CD8-positive, alpha-beta memory T cell (primary cell): Measurements from ENCODE around the gene NCOA1. TPM values are rescaled to one million over a fixed set of nuclear protein-coding genes. Genes with fewer than 3 reads are reported as not detected.

ENCODE experiments used
- CTCF ChIA-PET: fragments of 350-600 bp; sonication (Branson Sonifier 250); formaldehyde crosslinking; loops from one replicate; lab custom pipeline; 2021; ENCODE audit warnings: antibody characterized with exemption; lab: Charles Lee
- POLR2A ChIA-PET: fragments of 350-600 bp; sonication (Branson Sonifier 250); formaldehyde crosslinking; loops from one replicate; lab custom pipeline; 2021; ENCODE audit warnings: antibody characterized with exemption; lab: Charles Lee
- DNase-seq, 5 donors: peaks; one replicate each; pipeline versions ENCODE4 v3.0.0 to v3.0.0-alpha.2; 2020 to 2022; ENCODE audit warnings: mixed read lengths in 1 of 5
- H3K27ac ChIP-seq: one replicate; pipeline ENCODE4 v1.7.0; 2013; ENCODE audit warnings: low read depth, mild to moderate bottlenecking, low read length, moderate library complexity
- H3K27me3 ChIP-seq: 2 replicates; pipeline ENCODE4 v1.7.0; 2013; ENCODE audit warnings: low read length, mild to moderate bottlenecking; ENCODE audit not compliant: insufficient read depth, poor library complexity, severe bottlenecking
- H3K36me3 ChIP-seq: 2 replicates; pipeline ENCODE4 v1.7.0; 2013; ENCODE audit warnings: mild to moderate bottlenecking, low read length, moderate library complexity; ENCODE audit not compliant: insufficient read depth
- H3K4me1 ChIP-seq: 2 replicates; pipeline ENCODE4 v1.7.0; 2013; ENCODE audit warnings: mild to moderate bottlenecking, low read length, moderate library complexity; ENCODE audit not compliant: insufficient read depth
- H3K4me3 ChIP-seq: 2 replicates; pipeline ENCODE4 v1.7.0; 2013; ENCODE audit warnings: mild to moderate bottlenecking, low read length
- H3K9me3 ChIP-seq: 2 replicates; pipeline ENCODE4 v1.7.0; 2013; ENCODE audit warnings: mild to moderate bottlenecking, low read length
- H3K27ac Mint-ChIP-seq, 8 donors: one replicate each; pipeline ENCODE4 v1.8.0; 2020 to 2021; ENCODE audit warnings: mixed read lengths in 8 of 8, mild to moderate bottlenecking in 6 of 8, inconsistent platforms in 3 of 8, moderate library complexity in 3 of 8
- H3K27me3 Mint-ChIP-seq, 2 donors: one replicate each; pipeline ENCODE4 v1.8.0; 2020 to 2021; ENCODE audit warnings: mixed read lengths in 2 of 2, mild to moderate bottlenecking in 1 of 2, moderate library complexity in 1 of 2
- H3K36me3 Mint-ChIP-seq, 3 donors: one replicate each; pipeline ENCODE4 v1.8.0; 2020 to 2021; ENCODE audit warnings: mixed read lengths in 3 of 3, inconsistent platforms in 1 of 3, mild to moderate bottlenecking in 1 of 3
- H3K4me1 Mint-ChIP-seq, 3 donors: one replicate each; pipeline ENCODE4 v1.8.0; 2020 to 2021; ENCODE audit warnings: mixed read lengths in 3 of 3, inconsistent platforms in 1 of 3, mild to moderate bottlenecking in 1 of 3
- H3K4me3 Mint-ChIP-seq, 7 donors: one replicate each; pipeline ENCODE4 v1.8.0; 2020 to 2021; ENCODE audit warnings: mixed read lengths in 7 of 7, mild to moderate bottlenecking in 6 of 7, moderate library complexity in 4 of 7, inconsistent platforms in 2 of 7
- H3K9me3 Mint-ChIP-seq, 5 donors: one replicate each; pipeline ENCODE4 v1.8.0; 2020 to 2022; ENCODE audit warnings: mixed read lengths in 5 of 5, mild to moderate bottlenecking in 3 of 5, moderate library complexity in 2 of 5, inconsistent platforms in 1 of 5
- polyA plus RNA-seq: library from polyadenylated mRNA; unstranded; fragments of 300-500 nt; fragmentation: Illumina TruSeq; gene quantifications from one replicate; pipeline ENCODE4 v1.2.3, GENCODE V29; 2021
- total RNA-seq, 2 experiments: library from RNA; stranded (reverse); gene quantifications; one replicate each; pipeline ENCODE4 v1.2.3, GENCODE V29; 2021

NCOA1 gene
- total and polyA plus RNA-seq, 3 experiments from 2014 or later, result 32.2 to 35.7 (median 32.7) TPM

- Histone ChIP-seq H3K4me3 (no peak overlapping the region), H3K36me3 (no peaks in the 10 kb centered on the region), H3K27ac (no peak overlapping the region), H3K27me3 (no peaks in the 10 kb centered on the region), H3K4me1 (peaks cover 2% of the 10 kb centered on the region), H3K9me3 (no peaks in the 10 kb centered on the region)
- peaks cover 21 to 54% (median 53%) of the 10 kb centered on the region in 3 donors for H3K4me1 Mint-ChIP-seq
- H3K4me3 Mint-ChIP-seq, result no peak overlapping the region
- H3K36me3 Mint-ChIP-seq, result peaks cover 0 to 5% (median 2%) of the 10 kb centered on the region in 3 donors
- H3K9me3 Mint-ChIP-seq, result no peaks in the 10 kb centered on the region
- ChIA-PET POLR2A (no interaction called here), CTCF (no interaction called here)
- H3K27ac Mint-ChIP-seq, result no peak overlapping the region
- DNase-seq, result no peak
- H3K27me3 Mint-ChIP-seq, result no peaks in the 10 kb centered on the region
These were observed 127.6 kb downstream of the NCOA1 start for GRCh38 chr2:24618680-24619079.

GRCh38 chr2:24620936-24621335, 129.9 kb downstream of the NCOA1 start:
- Histone ChIP-seq H3K4me1 (no peaks in the 10 kb centered on the region), H3K9me3 (no peaks in the 10 kb centered on the region), H3K27me3 (no peaks in the 10 kb centered on the region), H3K36me3 (no peaks in the 10 kb centered on the region), H3K27ac (no peak overlapping the region), H3K4me3 (no peak overlapping the region)
- peaks cover 0 to 5% (median 2%) of the 10 kb centered on the region in 3 donors for H3K36me3 Mint-ChIP-seq
- no peaks in the 10 kb centered on the region for H3K9me3 Mint-ChIP-seq
- H3K4me1 Mint-ChIP-seq, result peaks cover 29 to 62% (median 60%) of the 10 kb centered on the region in 3 donors
- no peaks in the 10 kb centered on the region for H3K27me3 Mint-ChIP-seq
- no peak overlapping the region for H3K27ac Mint-ChIP-seq
- ChIA-PET POLR2A (no interaction called here), CTCF (no interaction called here)
- no peak for DNase-seq
- no peak overlapping the region for H3K4me3 Mint-ChIP-seq

- no peaks in the 10 kb centered on the region for H3K9me3 Mint-ChIP-seq
- Histone ChIP-seq H3K27ac (no peak overlapping the region), H3K27me3 (no peaks in the 10 kb centered on the region), H3K36me3 (no peaks in the 10 kb centered on the region), H3K9me3 (no peaks in the 10 kb centered on the region), H3K4me1 (no peaks in the 10 kb centered on the region), H3K4me3 (no peak overlapping the region)
- ChIA-PET CTCF (no interaction called here), POLR2A (no interaction called here)
- H3K4me1 Mint-ChIP-seq, result peaks cover 34 to 70% (median 69%) of the 10 kb centered on the region in 3 donors
- peak overlapping the region in 1 of 8 donors; percentile 23 for H3K27ac Mint-ChIP-seq
- peaks cover 0 to 5% (median 2%) of the 10 kb centered on the region in 3 donors for H3K36me3 Mint-ChIP-seq
- H3K4me3 Mint-ChIP-seq, result no peak overlapping the region
- DNase-seq, result no peak
- no peaks in the 10 kb centered on the region for H3K27me3 Mint-ChIP-seq
These were observed 130.9 kb downstream of the NCOA1 start for GRCh38 chr2:24621779-24622538.

GRCh38 chr2:24623535-24623934, 132.5 kb downstream of the NCOA1 start:
- Histone ChIP-seq H3K27me3 (no peaks in the 10 kb centered on the region), H3K4me1 (no peaks in the 10 kb centered on the region), H3K9me3 (no peaks in the 10 kb centered on the region), H3K27ac (no peak overlapping the region), H3K4me3 (no peak overlapping the region), H3K36me3 (no peaks in the 10 kb centered on the region)
- ChIA-PET CTCF (no interaction called here), POLR2A (no interaction called here)
- H3K9me3 Mint-ChIP-seq, result no peaks in the 10 kb centered on the region
- H3K4me1 Mint-ChIP-seq, result peaks cover 34 to 71% (median 66%) of the 10 kb centered on the region in 3 donors
- no peaks in the 10 kb centered on the region for H3K27me3 Mint-ChIP-seq
- no peak overlapping the region for H3K4me3 Mint-ChIP-seq
- peaks cover 0 to 5% (median 2%) of the 10 kb centered on the region in 3 donors for H3K36me3 Mint-ChIP-seq
- no peak overlapping the region for H3K27ac Mint-ChIP-seq
- DNase-seq, result no peak

- H3K4me3 Mint-ChIP-seq, result no peak overlapping the region
- no peaks in the 10 kb centered on the region for H3K27me3 ChIP-seq
- POLR2A ChIA-PET, result interaction anchor here (0.5 to 0.6 kb wide), 2 partner anchors 20 to 122 kb away, joined by 4 to 7 read pairs; no protein-coding TSS in a partner anchor
- H3K27me3 Mint-ChIP-seq, result no peaks in the 10 kb centered on the region
- no peak for DNase-seq
- peaks cover 39 to 71% (median 66%) of the 10 kb centered on the region in 3 donors for H3K4me1 Mint-ChIP-seq
- no peaks in the 10 kb centered on the region for H3K9me3 ChIP-seq
- H3K36me3 ChIP-seq, result no peaks in the 10 kb centered on the region
- CTCF ChIA-PET, result no interaction called here
- no peak overlapping the region for H3K27ac ChIP-seq
- no peaks in the 10 kb centered on the region for H3K4me1 ChIP-seq
- peaks cover 0 to 5% (median 2%) of the 10 kb centered on the region in 3 donors for H3K36me3 Mint-ChIP-seq
- H3K27ac Mint-ChIP-seq, result peak overlapping the region in 3 of 8 donors; percentile 8 to 12 (median 11)
- no peaks in the 10 kb centered on the region for H3K9me3 Mint-ChIP-seq
- no peak overlapping the region for H3K4me3 ChIP-seq
These were observed 134.7 kb downstream of the NCOA1 start for GRCh38 chr2:24625728-24626127.

- Mint-ChIP-seq H3K27me3 (no peaks in the 10 kb centered on the region), H3K4me1 (peaks cover 38 to 67% (median 62%) of the 10 kb centered on the region in 3 donors), H3K27ac (peak overlapping the region in 2 of 8 donors; percentile 11 to 12), H3K4me3 (no peak overlapping the region), H3K36me3 (peaks cover 0 to 5% (median 2%) of the 10 kb centered on the region in 3 donors), H3K9me3 (no peaks in the 10 kb centered on the region)
- no peak overlapping the region for H3K27ac ChIP-seq
- H3K4me3 ChIP-seq, result no peak overlapping the region
- no peaks in the 10 kb centered on the region for H3K9me3 ChIP-seq
- H3K27me3 ChIP-seq, result no peaks in the 10 kb centered on the region
- H3K36me3 ChIP-seq, result no peaks in the 10 kb centered on the region
- CTCF ChIA-PET, result no interaction called here
- POLR2A ChIA-PET, result interaction anchor here (0.5 to 0.6 kb wide), 2 partner anchors 19 to 122 kb away, joined by 4 to 7 read pairs; no protein-coding TSS in a partner anchor
- no peaks in the 10 kb centered on the region for H3K4me1 ChIP-seq
- no peak for DNase-seq
These were observed 135.1 kb downstream of the NCOA1 start for GRCh38 chr2:24626131-24626530.

- Histone ChIP-seq H3K4me3 (no peak overlapping the region), H3K9me3 (no peaks in the 10 kb centered on the region), H3K36me3 (no peaks in the 10 kb centered on the region), H3K27me3 (no peaks in the 10 kb centered on the region), H3K27ac (no peak overlapping the region), H3K4me1 (no peaks in the 10 kb centered on the region)
- no peaks in the 10 kb centered on the region for H3K9me3 Mint-ChIP-seq
- ChIA-PET POLR2A (no interaction called here), CTCF (no interaction called here)
- H3K4me1 Mint-ChIP-seq, result peaks cover 26 to 57% (median 56%) of the 10 kb centered on the region in 3 donors
- H3K4me3 Mint-ChIP-seq, result no peak overlapping the region
- no peaks in the 10 kb centered on the region for H3K27me3 Mint-ChIP-seq
- peak overlapping the region in 3 of 8 donors; percentile 0 to 42 (median 1) for H3K27ac Mint-ChIP-seq
- H3K36me3 Mint-ChIP-seq, result no peaks in the 10 kb centered on the region
- no peak for DNase-seq
These were observed 137.7 kb downstream of the NCOA1 start for GRCh38 chr2:24628746-24629145.

GRCh38 chr2:24632172-24632571, 141.1 kb downstream of the NCOA1 start:
- no peaks in the 10 kb centered on the region for H3K36me3 Mint-ChIP-seq
- no peaks in the 10 kb centered on the region for H3K9me3 ChIP-seq
- no peaks in the 10 kb centered on the region for H3K27me3 ChIP-seq
- H3K4me1 Mint-ChIP-seq, result peaks cover 12 to 44% (median 34%) of the 10 kb centered on the region in 3 donors
- no peaks in the 10 kb centered on the region for H3K9me3 Mint-ChIP-seq
- ChIA-PET CTCF (no interaction called here), POLR2A (no interaction called here)
- H3K27me3 Mint-ChIP-seq, result no peaks in the 10 kb centered on the region
- no peak overlapping the region for H3K4me3 ChIP-seq
- no peak for DNase-seq
- H3K36me3 ChIP-seq, result no peaks in the 10 kb centered on the region
- no peaks in the 10 kb centered on the region for H3K4me1 ChIP-seq
- no peak overlapping the region for H3K27ac ChIP-seq
- H3K4me3 Mint-ChIP-seq, result no peak overlapping the region
- H3K27ac Mint-ChIP-seq, result peak overlapping the region in 2 of 8 donors; percentile 30 to 56
